Smooth muscle cell (in vitro differentiated cells): ENCODE measurements around the gene IVD. TPM values are rescaled to one million over a fixed set of nuclear protein-coding genes. Genes with fewer than 3 reads are reported as not detected.

Experiments
- DNase-seq: peaks from one replicate; lab custom pipeline; 2025; ENCODE audit not compliant: unreplicated experiment; lab: John Stamatoyannopoulos, UW
- H2AFZ ChIP-seq: fragments of 200-600 bp; sonication (generic); 2 replicates; pipeline ENCODE4 v1.6.0; 2016; ENCODE audit warnings: antibody characterized with exemption, low read depth, mild to moderate bottlenecking
- H3F3A ChIP-seq: fragments of 200-600 bp; sonication (generic); 2 replicates; pipeline ENCODE4 v1.6.0; 2017; ENCODE audit warnings: antibody characterized with exemption, low read depth
- H3K27ac ChIP-seq: fragments of 200-600 bp; sonication (generic); 2 replicates; pipeline ENCODE4 v1.5.1; 2016; ENCODE audit warnings: low read depth, mild to moderate bottlenecking
- H3K27me3 ChIP-seq: fragments of 200-600 bp; sonication (generic); 2 replicates; pipeline ENCODE4 v1.6.1; 2016; ENCODE audit warnings: low read depth, mild to moderate bottlenecking
- H3K36me3 ChIP-seq: fragments of 200-600 bp; sonication (generic); 2 replicates; pipeline ENCODE4 v1.5.1; 2016; ENCODE audit warnings: low read depth
- H3K4me1 ChIP-seq: fragments of 200-600 bp; sonication (generic); 2 replicates; pipeline ENCODE4 v1.5.1; 2016; ENCODE audit warnings: low read depth
- H3K4me2 ChIP-seq: fragments of 200-600 bp; sonication (generic); 2 replicates; pipeline ENCODE4 v1.6.0; 2016; ENCODE audit warnings: mild to moderate bottlenecking
- H3K4me3 ChIP-seq: fragments of 200-600 bp; sonication (generic); 2 replicates; pipeline ENCODE4 v1.5.1; 2016; ENCODE audit warnings: mild to moderate bottlenecking
- H3K79me2 ChIP-seq: fragments of 200-600 bp; sonication (generic); 2 replicates; pipeline ENCODE4 v1.6.0; 2016; ENCODE audit warnings: low read depth, mild to moderate bottlenecking
- H3K9ac ChIP-seq: fragments of 200-600 bp; sonication (generic); 2 replicates; pipeline ENCODE4 v1.6.0; 2016; ENCODE audit warnings: low read depth
- H3K9me3 ChIP-seq: fragments of 200-600 bp; sonication (generic); replicated peaks from 2 replicates; pipeline ENCODE4 v1.5.1; 2016; ENCODE audit warnings: low read depth
- H4K20me1 ChIP-seq: fragments of 200-600 bp; sonication (generic); 2 replicates; pipeline ENCODE4 v1.6.0; 2016; ENCODE audit warnings: low read depth
- WGBS: methylation state at CpG from one replicate; pipeline ENCODE4 v1.1.7; 2016; ENCODE audit warnings: low lambda C conversion rate; 5-methylcytosine and 5-hydroxymethylcytosine counted together
- polyA plus RNA-seq: library from polyadenylated mRNA; unstranded; fragments of >200 nt; fragmentation: Nextera tagmentation; extraction: Ambion mirVana; gene quantifications from 2 replicates; pipeline ENCODE4 v1.2.1, GENCODE V29; 2016
- total RNA-seq: library from RNA; depleted of rRNA; stranded (reverse); fragments of >200 nt; gene quantifications from 2 replicates; pipeline ENCODE4 v1.2.3, GENCODE V29; 2014
- TF ChIP-seq, protein P1 (sequence below): fragments of 200-600 bp; sonication (generic); IDR thresholded peaks from 2 replicates; pipeline ENCODE4 v1.5.1; 2017; ENCODE audit warnings: borderline replicate concordance, mild to moderate bottlenecking, antibody characterized with exemption; ENCODE audit not compliant: insufficient read depth, poor library complexity, severe bottlenecking

IVD gene
- total and polyA plus RNA-seq, 2 experiments from 2014 or later = 17.4 to 37.8 TPM

DNA sequence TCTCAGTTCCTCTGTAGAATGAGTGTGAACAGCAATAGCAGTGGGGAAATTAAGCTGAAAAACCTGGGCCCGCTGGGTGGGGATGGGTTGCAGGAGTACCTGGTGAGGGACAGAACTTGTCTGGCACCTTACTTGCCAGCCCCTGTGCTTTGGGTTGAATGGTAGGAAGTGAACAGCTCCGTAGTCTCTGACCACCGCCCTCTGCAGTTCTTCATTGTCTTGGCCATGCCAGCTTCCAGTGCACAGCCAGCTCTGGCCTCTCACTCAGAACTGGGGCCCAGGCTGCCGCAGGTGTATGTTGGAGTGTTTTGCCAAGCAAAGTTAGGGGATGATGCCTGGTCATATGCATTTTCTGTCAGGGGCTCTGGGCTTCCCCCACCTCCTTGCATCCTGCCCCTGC is 51.1 kb downstream of the IVD start:
- H3K4me2 ChIP-seq = no peak overlapping the region
- peaks cover 21% of the 10 kb centered on the region for H3K4me1 ChIP-seq
- no peak overlapping the region for H3K27ac ChIP-seq
- H2AFZ ChIP-seq = no peak overlapping the region
- no peak for DNase-seq
- no peaks in the 10 kb centered on the region for H3K27me3 ChIP-seq
- H3F3A ChIP-seq = no peaks in the 10 kb centered on the region
- peaks cover 44% of the 10 kb centered on the region for H3K79me2 ChIP-seq
- no peak overlapping the region for H3K4me3 ChIP-seq
- H3K9ac ChIP-seq = no peak overlapping the region
- TF ChIP-seq, protein P1, sequence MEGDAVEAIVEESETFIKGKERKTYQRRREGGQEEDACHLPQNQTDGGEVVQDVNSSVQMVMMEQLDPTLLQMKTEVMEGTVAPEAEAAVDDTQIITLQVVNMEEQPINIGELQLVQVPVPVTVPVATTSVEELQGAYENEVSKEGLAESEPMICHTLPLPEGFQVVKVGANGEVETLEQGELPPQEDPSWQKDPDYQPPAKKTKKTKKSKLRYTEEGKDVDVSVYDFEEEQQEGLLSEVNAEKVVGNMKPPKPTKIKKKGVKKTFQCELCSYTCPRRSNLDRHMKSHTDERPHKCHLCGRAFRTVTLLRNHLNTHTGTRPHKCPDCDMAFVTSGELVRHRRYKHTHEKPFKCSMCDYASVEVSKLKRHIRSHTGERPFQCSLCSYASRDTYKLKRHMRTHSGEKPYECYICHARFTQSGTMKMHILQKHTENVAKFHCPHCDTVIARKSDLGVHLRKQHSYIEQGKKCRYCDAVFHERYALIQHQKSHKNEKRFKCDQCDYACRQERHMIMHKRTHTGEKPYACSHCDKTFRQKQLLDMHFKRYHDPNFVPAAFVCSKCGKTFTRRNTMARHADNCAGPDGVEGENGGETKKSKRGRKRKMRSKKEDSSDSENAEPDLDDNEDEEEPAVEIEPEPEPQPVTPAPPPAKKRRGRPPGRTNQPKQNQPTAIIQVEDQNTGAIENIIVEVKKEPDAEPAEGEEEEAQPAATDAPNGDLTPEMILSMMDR = no peak
- H3K9me3 ChIP-seq = no peaks in the 10 kb centered on the region
- 86% methylated on average over 4 of the region's 4 CpGs for WGBS
- peaks cover 100% of the 10 kb centered on the region for H4K20me1 ChIP-seq
- no peaks in the 10 kb centered on the region for H3K36me3 ChIP-seq

DNA sequence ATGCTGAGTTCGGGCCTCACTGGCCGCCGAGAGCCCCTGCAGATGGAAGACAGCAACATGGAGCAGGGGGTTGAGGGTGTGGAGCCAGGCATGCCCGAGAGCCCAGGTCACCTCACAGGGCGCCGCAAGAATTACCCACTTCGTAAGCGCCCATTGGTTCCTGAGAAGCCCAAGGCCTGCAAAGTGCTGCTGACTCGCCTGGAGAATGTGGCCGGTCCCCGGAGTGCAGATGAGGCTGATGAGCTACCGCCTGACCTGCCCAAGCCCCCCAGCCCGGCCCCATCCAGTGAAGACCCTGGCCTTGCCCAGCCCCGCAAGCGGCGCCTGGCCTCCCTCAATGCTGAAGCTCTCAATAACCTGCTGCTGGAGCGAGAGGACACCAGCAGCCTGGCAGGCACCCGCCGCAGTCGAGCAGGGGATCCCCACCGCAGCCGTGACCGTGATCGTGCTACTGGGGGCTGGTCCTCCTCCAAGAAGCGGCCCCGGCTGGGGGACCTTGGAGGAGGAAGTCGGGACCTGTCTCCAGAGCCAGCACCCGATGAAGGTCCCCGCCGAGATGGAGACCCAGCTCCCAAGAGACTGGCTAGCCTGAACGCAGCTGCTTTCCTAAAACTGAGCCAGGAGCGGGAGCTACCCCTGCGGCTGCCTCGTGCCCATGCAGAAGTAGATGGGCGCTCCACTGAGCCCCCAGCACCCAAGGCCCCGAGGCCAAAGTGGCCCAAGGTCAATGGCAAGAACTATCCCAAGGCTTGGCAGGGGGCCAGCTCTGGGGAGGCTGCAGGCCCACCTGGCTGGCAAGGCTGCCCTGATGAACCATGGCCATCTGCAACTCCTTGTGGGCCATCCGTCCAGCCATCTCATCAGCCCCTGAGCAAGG is 53.1 kb downstream of the IVD start:
- H3K4me3 ChIP-seq = no peak overlapping the region
- H2AFZ ChIP-seq = no peak overlapping the region
- no peaks in the 10 kb centered on the region for H3K27me3 ChIP-seq
- no peaks in the 10 kb centered on the region for H3F3A ChIP-seq
- peaks cover 32% of the 10 kb centered on the region for H3K79me2 ChIP-seq
- H3K9ac ChIP-seq = no peak overlapping the region
- no peak overlapping the region for H3K27ac ChIP-seq
- H3K4me2 ChIP-seq = no peak overlapping the region
- WGBS = 97% methylated on average over 35 of the region's 37 CpGs
- peaks cover 98% of the 10 kb centered on the region for H4K20me1 ChIP-seq
- DNase-seq = no peak
- H3K4me1 ChIP-seq = peaks cover 18% of the 10 kb centered on the region
- no peaks in the 10 kb centered on the region for H3K9me3 ChIP-seq
- TF ChIP-seq, protein P1 = no peak
- H3K36me3 ChIP-seq = no peaks in the 10 kb centered on the region

DNA sequence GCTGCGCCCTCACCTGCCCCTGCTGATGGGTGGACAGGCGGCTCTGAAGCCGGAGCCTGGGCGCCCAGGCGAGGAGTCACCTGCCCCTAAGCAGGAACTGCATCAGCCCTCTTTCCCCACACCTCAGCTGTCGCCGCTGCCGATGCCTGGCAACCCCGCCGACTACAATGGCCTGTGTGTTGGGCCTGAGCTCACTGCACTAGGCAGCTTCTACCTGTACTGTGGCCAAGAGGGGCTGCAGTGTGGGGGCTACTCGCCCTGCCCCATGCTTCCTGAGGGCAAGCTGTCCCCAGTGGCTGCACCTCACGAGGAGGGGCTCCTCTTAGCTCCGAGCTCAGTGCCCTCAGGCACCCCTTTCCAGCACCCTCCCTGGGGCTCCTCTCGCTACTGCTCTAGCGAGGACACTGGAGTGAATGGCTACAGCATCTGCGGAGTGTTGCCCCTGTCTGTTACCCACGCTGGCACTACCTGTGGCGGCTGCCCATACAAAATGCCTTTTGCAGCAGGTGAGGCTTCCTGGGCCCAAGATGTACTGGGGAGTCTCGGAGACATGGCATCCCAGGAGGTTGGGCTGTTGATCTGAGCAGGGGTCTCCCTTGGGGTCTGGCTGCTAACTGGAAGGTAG is 53.9 kb downstream of the IVD start:
- DNase-seq = no peak
- no peak overlapping the region for H3K4me2 ChIP-seq
- H3K27me3 ChIP-seq = no peaks in the 10 kb centered on the region
- H3K9me3 ChIP-seq = no peaks in the 10 kb centered on the region
- 99% methylated on average over 19 of the region's 19 CpGs for WGBS
- H3K9ac ChIP-seq = no peak overlapping the region
- H3K4me3 ChIP-seq = no peak overlapping the region
- peaks cover 15% of the 10 kb centered on the region for H3K4me1 ChIP-seq
- TF ChIP-seq, protein P1 = no peak
- no peaks in the 10 kb centered on the region for H3K36me3 ChIP-seq
- no peak overlapping the region for H3K27ac ChIP-seq
- H3K79me2 ChIP-seq = peaks cover 30% of the 10 kb centered on the region
- H3F3A ChIP-seq = no peaks in the 10 kb centered on the region
- no peak overlapping the region for H2AFZ ChIP-seq
- peaks cover 97% of the 10 kb centered on the region for H4K20me1 ChIP-seq
